Heart left ventricle (tissue), 16 donors: ENCODE data around the gene NECAB2. TPM values are rescaled to one million over a fixed set of nuclear protein-coding genes. Genes with fewer than 3 reads are reported as not detected.
"Not testable (repeated sequence)": the region's sequence is repeated elsewhere in the genome, so short reads cannot be mapped to it uniquely, and the experiment has no call there.

Experiments used
- ATAC-seq, 4 donors: fragments of 200-7000 bp; cut with Tn5 transposase; one replicate each; pipeline ENCODE4 v1.9.1; 2020 to 2022; ENCODE audit warnings: moderate library complexity in 4 of 4, mild to moderate bottlenecking in 3 of 4, moderate number of reproducible peaks in 1 of 4
- DNase-seq, 5 donors: peaks; one replicate each; pipeline ENCODE4 v3.0.0-alpha.2; 2020
- H3K27ac ChIP-seq, 12 donors: fragments of 200-600 bp; sonication (generic) in 4 of 12; one replicate each; pipeline versions ENCODE4 v1.5.0 to v1.8.0; 2016 to 2022; ENCODE audit warnings: mild to moderate bottlenecking in 2 of 12
- H3K27me3 ChIP-seq, 9 donors: fragments of 200-600 bp; sonication (generic) in 2 of 9; one replicate each; pipeline versions ENCODE4 v1.5.1 to v1.8.0; 2016 to 2022; ENCODE audit warnings: mild to moderate bottlenecking in 3 of 9
- H3K36me3 ChIP-seq, 9 donors: fragments of 200-600 bp; sonication (generic) in 2 of 9; one replicate each; pipeline versions ENCODE4 v1.5.0 to v1.8.0; 2018 to 2022; ENCODE audit warnings: mild to moderate bottlenecking in 2 of 9
- H3K4me1 ChIP-seq, 12 donors: fragments of 200-600 bp; sonication (generic) in 4 of 12; one replicate each; pipeline versions ENCODE4 v1.5.0 to v1.8.0; 2016 to 2022; ENCODE audit warnings: mild to moderate bottlenecking in 3 of 12
- H3K4me3 ChIP-seq, 12 donors: fragments of 200-600 bp; sonication (generic) in 4 of 12; one replicate each; pipeline versions ENCODE4 v1.5.0 to v1.8.0; 2017 to 2022; ENCODE audit warnings: mild to moderate bottlenecking in 9 of 12, moderate library complexity in 4 of 12
- H3K9me3 ChIP-seq, 12 donors: fragments of 200-600 bp; sonication (generic) in 4 of 12; one replicate each; pipeline versions ENCODE4 v1.5.0 to v1.8.0; 2016 to 2022; ENCODE audit warnings: mild to moderate bottlenecking in 1 of 12
- CTCF ChIP-seq, 12 donors: fragments of 200-600 bp; sonication (generic) in 4 of 12; IDR thresholded peaks; one replicate each; pipeline versions ENCODE4 v1.5.0 to v1.8.0; 2018 to 2022; ENCODE audit warnings: antibody characterized with exemption in 12 of 12, mild to moderate bottlenecking in 5 of 12
- POLR2A ChIP-seq, 2 donors: fragments of 450-650 bp; IDR thresholded peaks; one replicate each; pipeline ENCODE4 v1.6.1; 2017; ENCODE audit warnings: antibody characterized with exemption in 2 of 2, mild to moderate bottlenecking in 2 of 2, moderate library complexity in 2 of 2
- WGBS, 4 donors: extraction: QIAGEN DNeasy Blood & Tissue Kit in 2 of 4; methylation state at CpG; one replicate each; pipeline versions ENCODE4 v1.1.5 to v1.1.7; 2013 to 2018; 5-methylcytosine and 5-hydroxymethylcytosine counted together
- intact Hi-C, 10 donors: fragments of 100-400 bp; cut with DNase I; formaldehyde crosslinking; loops; one replicate each; pipeline versions ENCODE4 v1.11.1 to v1.14.2; 2022
- polyA plus RNA-seq, 2 donors: library from polyadenylated mRNA; stranded (reverse); fragments of 200-250 nt; gene quantifications; one replicate each; pipeline ENCODE4 v1.2.3, GENCODE V29; 2013
- total RNA-seq, 9 donors: library from RNA; depleted of rRNA in 2 of 9; stranded (reverse); fragments of >200 nt in 2 of 9; fragmentation: NEBNext Ultra II Directional in 3 of 9; extraction: Animal tissue kit (Norgen Biotek cat#: 25700) in 3 of 9; gene quantifications; one replicate each; pipeline versions ENCODE4 v1.1.0 to v1.2.4, GENCODE V29; 2016 to 2023
- donor health status: ischemic (EF 13 %, LVEDD 7.1; RV severe dilation, severe dysfunction).
- donor health status: healthy with polysubstance abuse.
- donor health status: DM: no; HTN: yes; CAD: no.
- donor health status: DM: no; HTN: no; CAD: no.
- donor health status: ischemic (EF 25% LVEDD 6.9; RV normal size, moderate dysfunction).
- donor health status: ischemic (EF 25% LVEDD 5.7; RV mildly dilated, moderate dysfunction).
- donor health status: healthy.
- donor health status: DM: yes; HTN: yes; CAD: no.
- donor health status: ischemic (EF 35%, LVEDD 5.7; RV mildly dilated, moderate dysfunction).
- donor health status: nonischemic (EF 11% LVEDD 7.7; RV severe dilation, severe dysfunction).
- donor health status: DM: yes; HTN: yes; CAD: no.
- donor health status: PGD.
- donor health status: ischemic (EF 29% LVEDD 5.4; RV normal size, mild dysfunction).
- donor health status: nonischemic (EF 23%, LVEDD 6.1; RV moderate dilation, normal function).

NECAB2 gene
- total and polyA plus RNA-seq, 11 donors: 0.24 to 2.1 (median 0.88) TPM; not detected in 2

- Histone ChIP-seq H3K9me3 (no peaks in the 10 kb centered on the region), H3K27me3 (no peaks in the 10 kb centered on the region), H3K4me3 (no peak overlapping the region), H3K27ac (no peak overlapping the region), H3K36me3 (no peaks in the 10 kb centered on the region), H3K4me1 (peaks cover 0 to 11% (median under 1%) of the 10 kb centered on the region in 12 donors)
- intact Hi-C loops: no loop called here
- WGBS, 4 donors: 80 to 93% (median 89%) methylated on average over 17 to 21 of the region's 21 CpGs
- ATAC-seq (peak in 1 of 4 donors; percentile 7), DNase-seq (no peak)
- TF ChIP-seq POLR2A (IDR thresholded peaks at IDR 0.05) (no peak), CTCF (IDR thresholded peaks at IDR 0.05) (no peak)
Measured at GRCh38 chr16:83946781-83947566, 21.1 kb upstream of the NECAB2 start.

GRCh38 chr16:83947642-83948234 is 20.3 kb upstream of the NECAB2 start:
- TF ChIP-seq POLR2A (IDR thresholded peaks at IDR 0.05) (no peak), CTCF (IDR thresholded peaks at IDR 0.05) (no peak)
- Histone ChIP-seq H3K36me3 (no peaks in the 10 kb centered on the region), H3K4me1 (peaks cover 0 to 16% (median 7%) of the 10 kb centered on the region in 12 donors), H3K4me3 (no peak overlapping the region), H3K9me3 (no peaks in the 10 kb centered on the region), H3K27ac (no peak overlapping the region), H3K27me3 (no peaks in the 10 kb centered on the region)
- intact Hi-C loops: no loop called here
- WGBS, 4 donors: 90 to 95% (median 91%) methylated on average over 9 to 14 of the region's 14 CpGs
- no peak for DNase-seq
- ATAC-seq: no peak

GRCh38 chr16:83948914-83949723 is 18.9 kb upstream of the NECAB2 start:
- 89 to 93% (median 90%) methylated on average over 12 to 13 of the region's 13 CpGs for WGBS, 4 donors
- no peak overlapping the region for H3K4me3 ChIP-seq
- no peaks in the 10 kb centered on the region for H3K27me3 ChIP-seq
- ATAC-seq (no peak), DNase-seq (no peak)
- no peaks in the 10 kb centered on the region for H3K9me3 ChIP-seq
- H3K27ac ChIP-seq: no peak overlapping the region
- H3K36me3 ChIP-seq: no peaks in the 10 kb centered on the region
- H3K4me1 ChIP-seq: peaks cover 0 to 20% (median 16%) of the 10 kb centered on the region in 12 donors
- intact Hi-C loops: no loop called here
- TF ChIP-seq CTCF (IDR thresholded peaks at IDR 0.05): no peak
- no peak for TF ChIP-seq POLR2A (IDR thresholded peaks at IDR 0.05)

DNA sequence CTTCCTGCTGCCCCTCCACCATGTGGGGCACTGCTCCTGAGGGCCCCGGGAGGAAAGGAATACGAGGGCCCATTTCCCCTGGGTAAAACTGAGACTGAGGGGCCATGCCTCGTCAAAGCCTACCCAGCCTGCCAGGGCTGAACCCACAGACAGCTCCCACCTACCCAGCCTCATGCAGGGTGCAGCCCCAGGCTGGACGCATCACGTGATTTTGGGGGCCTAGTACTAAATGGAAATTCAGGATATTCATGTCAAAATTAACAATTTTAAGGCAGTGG is 18.4 kb upstream of the NECAB2 start:
- TF ChIP-seq CTCF (IDR thresholded peaks at IDR 0.05) (no peak), POLR2A (IDR thresholded peaks at IDR 0.05) (no peak)
- DNase-seq: no peak
- ATAC-seq: no peak
- no peaks in the 10 kb centered on the region for H3K36me3 ChIP-seq
- no peaks in the 10 kb centered on the region for H3K27me3 ChIP-seq
- H3K27ac ChIP-seq: no peak overlapping the region
- no peak overlapping the region for H3K4me3 ChIP-seq
- peaks cover 0 to 26% (median 21%) of the 10 kb centered on the region in 12 donors for H3K4me1 ChIP-seq
- intact Hi-C loops: loop anchor here in 6 of 10 donors (5.0 to 10.0 kb wide), 7 partner anchors 37 to 535 kb away; partner anchors contain the start of genes MLYCD (in 1 of the 6) and TAF1C (in 1 of the 6)
- no peaks in the 10 kb centered on the region for H3K9me3 ChIP-seq
- WGBS, 4 donors: 87 to 96% (median 91%) methylated on average over 4 to 5 of the region's 5 CpGs

DNA sequence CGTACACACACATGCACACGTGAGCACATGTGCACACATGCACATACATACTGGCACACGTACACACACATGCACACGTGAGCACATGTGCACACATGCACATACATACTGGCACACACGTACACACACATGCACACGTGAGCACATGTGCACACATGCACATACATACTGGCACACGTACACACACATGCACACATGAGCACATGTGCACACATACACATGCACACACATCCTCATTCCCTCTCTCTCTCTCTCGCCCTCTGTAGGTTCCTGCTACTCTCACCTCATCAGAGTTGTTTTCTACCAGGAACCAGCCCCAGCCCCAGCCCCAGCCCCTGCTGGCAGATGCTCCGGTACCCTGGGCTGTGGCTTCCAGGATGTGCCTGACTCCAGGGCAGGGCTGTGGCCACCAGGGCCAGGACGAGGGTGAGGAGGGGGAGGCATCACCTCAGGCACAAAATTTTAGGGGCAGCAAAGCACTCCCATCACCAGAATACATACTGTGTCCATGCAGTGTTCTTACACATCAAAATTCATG is 17.1 kb upstream of the NECAB2 start:
- intact Hi-C loops: loop anchor here in 6 of 10 donors (5.0 to 10.0 kb wide), 7 partner anchors 39 to 534 kb away; partner anchors contain the start of genes MLYCD (in 1 of the 6) and TAF1C (in 1 of the 6)
- whole genome bisulfite sequencing, 4 donors: 68 to 80% (median 77%) methylated on average over 7 to 10 of the region's 10 CpGs
- not testable (repeated sequence) for H3K36me3 ChIP-seq, DNase-seq, ATAC-seq, H3K4me3 ChIP-seq, H3K27me3 ChIP-seq, H3K27ac ChIP-seq, H3K9me3 ChIP-seq
- H3K4me1 ChIP-seq: peaks cover 0 to 37% (median 28%) of the 10 kb centered on the region in 12 donors
